HG03460 (cell line): ENCODE measurements around the gene CLNK.

ENCODE experiments used
- ATAC-seq: cut with Tn5 transposase; IDR thresholded peaks from one replicate; pipeline ENCODE4 v1.9.1; 2021; ENCODE audit not compliant: unreplicated experiment

CLNK gene

GRCh38 chr4:10701702-10702460 lies 17.3 kb upstream of the CLNK start:
- no peak for ATAC-seq

GRCh38 chr4:10701161-10701560 lies 16.6 kb upstream of the CLNK start:
- ATAC-seq, result no peak

- no peak for ATAC-seq
Measured at GRCh38 chr4:10698172-10698571, 13.6 kb upstream of the CLNK start.

- ATAC-seq, result no peak
Measured at GRCh38 chr4:10697086-10697485, 12.5 kb upstream of the CLNK start.

- no peak for ATAC-seq
Measured at GRCh38 chr4:10696253-10696652, 11.7 kb upstream of the CLNK start.

- ATAC-seq, result no peak
Measured at GRCh38 chr4:10694828-10695209, 10.3 kb upstream of the CLNK start.

GRCh38 chr4:10694151-10694827 lies 9.7 kb upstream of the CLNK start:
- ATAC-seq, result no peak

GRCh38 chr4:10691651-10692050 lies 7.1 kb upstream of the CLNK start:
- ATAC-seq, result no peak

- peak; percentile 39 for ATAC-seq
Measured at GRCh38 chr4:10690185-10690907, 5.8 kb upstream of the CLNK start.

- no peak for ATAC-seq
Measured at GRCh38 chr4:10688846-10689245, 4.3 kb upstream of the CLNK start.

GRCh38 chr4:10688022-10688421 lies 3.5 kb upstream of the CLNK start:
- ATAC-seq, result no peak

- no peak for ATAC-seq
Measured at GRCh38 chr4:10687526-10687925, 3.0 kb upstream of the CLNK start.

GRCh38 chr4:10682397-10682796 lies 2.2 kb downstream of the CLNK start:
- ATAC-seq, result no peak

- ATAC-seq, result peak; percentile 48
Measured at GRCh38 chr4:10677796-10678497, 6.6 kb downstream of the CLNK start.

GRCh38 chr4:10673817-10674369 lies 10.7 kb downstream of the CLNK start:
- ATAC-seq, result peak; percentile 59

GRCh38 chr4:10672379-10672778 lies 12.2 kb downstream of the CLNK start:
- no peak for ATAC-seq

GRCh38 chr4:10671799-10672198 lies 12.8 kb downstream of the CLNK start:
- ATAC-seq, result no peak

GRCh38 chr4:10671366-10671765 lies 13.2 kb downstream of the CLNK start:
- peak; percentile 87 for ATAC-seq

- no peak for ATAC-seq
Measured at GRCh38 chr4:10670321-10670720, 14.2 kb downstream of the CLNK start.

- ATAC-seq, result no peak
Measured at GRCh38 chr4:10667701-10668326, 16.8 kb downstream of the CLNK start.

- no peak for ATAC-seq
Measured at GRCh38 chr4:10666616-10667015, 18.0 kb downstream of the CLNK start.
